Measurements from ENCODE around the gene IGF2BP2. TPM values are rescaled to one million over a fixed set of nuclear protein-coding genes. Genes with fewer than 3 reads are reported as not detected.

The IGF2BP2 gene
- total RNA-seq, 1 donor from 2014 or later: 201 TPM

DNA sequence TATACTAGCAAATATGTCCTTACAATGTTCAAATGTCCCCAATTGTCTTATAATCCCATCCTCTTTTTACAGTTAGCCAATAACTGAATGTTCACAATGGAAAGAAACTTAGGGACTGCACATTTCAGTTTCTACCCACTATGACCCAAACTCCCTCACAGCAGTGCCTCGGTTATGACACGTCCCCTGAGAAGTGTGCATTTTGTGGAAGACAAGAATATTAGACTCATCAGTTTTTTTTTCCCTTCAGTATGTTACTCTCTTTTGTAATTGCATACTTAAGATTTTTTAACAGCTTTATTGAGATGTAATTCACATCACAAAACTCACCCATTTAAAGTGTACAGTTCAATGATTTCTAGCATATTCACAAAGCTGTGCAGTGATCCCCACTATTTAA, 64.8 kb downstream of the IGF2BP2 start:
- Mint-ChIP-seq H3K4me1 (peaks cover 58% of the 10 kb centered on the region), H3K4me3 (no peak overlapping the region)

GRCh38 chr3:185759512-185759911, 65.3 kb downstream of the IGF2BP2 start:
- Mint-ChIP-seq H3K36me3 (peaks cover 29% of the 10 kb centered on the region), H3K4me3 (no peak overlapping the region), H3K27me3 (ENCODE audit: low read depth) (no peaks in the 10 kb centered on the region), H3K27ac (peak overlapping the region; percentile 52), H3K4me1 (peaks cover 52% of the 10 kb centered on the region), H3K9me3 (peaks cover 19% of the 10 kb centered on the region)
- no peak for DNase-seq (ENCODE audit: low spot score in 2 of 2, unreplicated experiment in 2 of 2)
- TF ChIP-seq, protein P1, sequence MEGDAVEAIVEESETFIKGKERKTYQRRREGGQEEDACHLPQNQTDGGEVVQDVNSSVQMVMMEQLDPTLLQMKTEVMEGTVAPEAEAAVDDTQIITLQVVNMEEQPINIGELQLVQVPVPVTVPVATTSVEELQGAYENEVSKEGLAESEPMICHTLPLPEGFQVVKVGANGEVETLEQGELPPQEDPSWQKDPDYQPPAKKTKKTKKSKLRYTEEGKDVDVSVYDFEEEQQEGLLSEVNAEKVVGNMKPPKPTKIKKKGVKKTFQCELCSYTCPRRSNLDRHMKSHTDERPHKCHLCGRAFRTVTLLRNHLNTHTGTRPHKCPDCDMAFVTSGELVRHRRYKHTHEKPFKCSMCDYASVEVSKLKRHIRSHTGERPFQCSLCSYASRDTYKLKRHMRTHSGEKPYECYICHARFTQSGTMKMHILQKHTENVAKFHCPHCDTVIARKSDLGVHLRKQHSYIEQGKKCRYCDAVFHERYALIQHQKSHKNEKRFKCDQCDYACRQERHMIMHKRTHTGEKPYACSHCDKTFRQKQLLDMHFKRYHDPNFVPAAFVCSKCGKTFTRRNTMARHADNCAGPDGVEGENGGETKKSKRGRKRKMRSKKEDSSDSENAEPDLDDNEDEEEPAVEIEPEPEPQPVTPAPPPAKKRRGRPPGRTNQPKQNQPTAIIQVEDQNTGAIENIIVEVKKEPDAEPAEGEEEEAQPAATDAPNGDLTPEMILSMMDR (IDR thresholded peaks at IDR 0.05; ENCODE audit: unreplicated experiment): no peak

More for the DNA sequence above, 64.8 kb downstream of the IGF2BP2 start:
- Mint-ChIP-seq H3K27me3 (ENCODE audit: low read depth) (no peaks in the 10 kb centered on the region), H3K9me3 (peaks cover 19% of the 10 kb centered on the region), H3K36me3 (peaks cover 23% of the 10 kb centered on the region), H3K27ac (peak overlapping the region; percentile 68)
- TF ChIP-seq, protein P1 (IDR thresholded peaks at IDR 0.05; ENCODE audit: unreplicated experiment): no peak
- no peak for DNase-seq (ENCODE audit: low spot score in 2 of 2, unreplicated experiment in 2 of 2)

DNA sequence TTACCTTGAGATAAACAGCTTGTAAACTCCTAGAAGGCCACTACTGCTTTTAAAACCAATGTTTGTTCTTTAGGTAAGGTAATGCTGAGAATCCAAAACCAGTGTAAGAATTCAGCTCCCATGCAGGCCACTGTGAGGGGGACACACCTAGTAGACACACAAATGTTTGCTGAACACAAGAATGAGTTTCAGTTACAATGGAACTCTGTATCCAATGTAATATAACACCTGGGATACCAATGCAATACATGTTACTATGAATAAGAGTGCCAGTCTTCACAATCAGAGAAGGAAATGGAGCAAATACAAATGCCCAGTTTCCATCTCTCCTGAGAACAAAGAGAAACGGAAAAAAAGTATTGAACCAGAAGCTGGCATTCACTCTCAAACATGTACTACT, 65.9 kb downstream of the IGF2BP2 start:
- Mint-ChIP-seq H3K4me3 (no peak overlapping the region), H3K36me3 (peaks cover 31% of the 10 kb centered on the region), H3K27ac (peak overlapping the region; percentile 52), H3K9me3 (peaks cover 19% of the 10 kb centered on the region), H3K4me1 (peaks cover 48% of the 10 kb centered on the region), H3K27me3 (ENCODE audit: low read depth) (no peaks in the 10 kb centered on the region)
- TF ChIP-seq, protein P1 (IDR thresholded peaks at IDR 0.05; ENCODE audit: unreplicated experiment): no peak
- DNase-seq (ENCODE audit: low spot score in 2 of 2, unreplicated experiment in 2 of 2): no peak

DNA sequence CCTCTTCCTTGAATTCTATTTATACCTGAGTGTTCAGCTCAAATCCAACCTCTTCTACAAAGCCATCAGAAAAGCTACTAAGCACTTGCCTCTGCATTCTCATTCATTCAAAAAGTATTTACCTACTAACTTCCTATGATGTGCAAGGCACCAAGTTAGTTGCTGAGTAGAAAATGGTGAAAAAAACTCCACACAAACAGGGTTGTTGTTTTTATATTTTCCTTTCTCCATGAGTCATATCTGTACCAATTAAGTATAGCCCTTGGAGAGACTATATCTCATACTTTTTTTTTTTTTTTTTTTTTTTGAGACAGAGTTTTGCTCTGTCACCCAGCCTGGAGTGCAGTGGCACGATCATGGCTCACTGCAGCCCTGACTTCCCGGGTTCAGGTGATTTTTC, 67.7 kb downstream of the IGF2BP2 start:
- H3K4me3 Mint-ChIP-seq: no peak overlapping the region
- peaks cover 42% of the 10 kb centered on the region for H3K36me3 Mint-ChIP-seq
- no peak overlapping the region for H3K27ac Mint-ChIP-seq
- peaks cover 19% of the 10 kb centered on the region for H3K9me3 Mint-ChIP-seq
- TF ChIP-seq, protein P1 (IDR thresholded peaks at IDR 0.05; ENCODE audit: unreplicated experiment): no peak
- H3K4me1 Mint-ChIP-seq: peaks cover 36% of the 10 kb centered on the region
- no peaks in the 10 kb centered on the region for H3K27me3 Mint-ChIP-seq (ENCODE audit: low read depth)
- no peak for DNase-seq (ENCODE audit: low spot score in 2 of 2, unreplicated experiment in 2 of 2)

GRCh38 chr3:185756477-185756876, 68.4 kb downstream of the IGF2BP2 start:
- Mint-ChIP-seq H3K27ac (peak overlapping the region; percentile 32), H3K9me3 (peaks cover 19% of the 10 kb centered on the region), H3K4me1 (peaks cover 32% of the 10 kb centered on the region), H3K27me3 (ENCODE audit: low read depth) (no peaks in the 10 kb centered on the region), H3K4me3 (no peak overlapping the region), H3K36me3 (peaks cover 44% of the 10 kb centered on the region)
- TF ChIP-seq, protein P1 (IDR thresholded peaks at IDR 0.05; ENCODE audit: unreplicated experiment): no peak
- DNase-seq (ENCODE audit: low spot score in 2 of 2, unreplicated experiment in 2 of 2): no peak

GRCh38 chr3:185754920-185755319, 69.9 kb downstream of the IGF2BP2 start:
- H3K27ac Mint-ChIP-seq: no peak overlapping the region
- H3K27me3 Mint-ChIP-seq (ENCODE audit: low read depth): no peaks in the 10 kb centered on the region
- H3K4me1 Mint-ChIP-seq: peaks cover 22% of the 10 kb centered on the region
- no peak for DNase-seq (ENCODE audit: low spot score in 2 of 2, unreplicated experiment in 2 of 2)
- peaks cover 50% of the 10 kb centered on the region for H3K36me3 Mint-ChIP-seq
- TF ChIP-seq, protein P1 (IDR thresholded peaks at IDR 0.05; ENCODE audit: unreplicated experiment): no peak
- H3K4me3 Mint-ChIP-seq: no peak overlapping the region
- peaks cover 19% of the 10 kb centered on the region for H3K9me3 Mint-ChIP-seq

Measured in mesothelial cell of epicardium (in vitro differentiated cells).